HEK293 (cell line): ENCODE results near the gene TEDDM1.

ENCODE experiments used
- YY1 ChIP-seq: fragments of 450-650 bp; formaldehyde crosslinking; IDR thresholded peaks from 2 replicates; pipeline ENCODE4 v1.5.1; 2018; ENCODE audit warnings: missing biosample characterization, missing genetic modification characterization
- ZBTB1 ChIP-seq: fragments of 450-650 bp; formaldehyde crosslinking; IDR thresholded peaks from 2 replicates; pipeline ENCODE4 v1.5.1; 2016; ENCODE audit warnings: missing biosample characterization, missing genetic modification characterization
- ZNF501 ChIP-seq: fragments of 450-650 bp; formaldehyde crosslinking; IDR thresholded peaks from 2 replicates; pipeline ENCODE4 v1.5.1; 2016; ENCODE audit warnings: missing biosample characterization, missing genetic modification characterization
- ZNF785 ChIP-seq: fragments of 450-650 bp; formaldehyde crosslinking; IDR thresholded peaks from 2 replicates; pipeline ENCODE4 v1.5.1; 2016; ENCODE audit warnings: missing biosample characterization, missing genetic modification characterization
- TF ChIP-seq, protein P1 (sequence below): fragments of 450-650 bp; formaldehyde crosslinking; IDR thresholded peaks from 2 replicates; pipeline ENCODE4 v1.5.1; 2016; ENCODE audit warnings: missing biosample characterization, missing genetic modification characterization
- TF ChIP-seq, protein P2 (sequence below): fragments of 450-650 bp; formaldehyde crosslinking; IDR thresholded peaks from 2 replicates; pipeline ENCODE4 v1.5.1; 2016; ENCODE audit warnings: missing biosample characterization, missing genetic modification characterization

DNA sequence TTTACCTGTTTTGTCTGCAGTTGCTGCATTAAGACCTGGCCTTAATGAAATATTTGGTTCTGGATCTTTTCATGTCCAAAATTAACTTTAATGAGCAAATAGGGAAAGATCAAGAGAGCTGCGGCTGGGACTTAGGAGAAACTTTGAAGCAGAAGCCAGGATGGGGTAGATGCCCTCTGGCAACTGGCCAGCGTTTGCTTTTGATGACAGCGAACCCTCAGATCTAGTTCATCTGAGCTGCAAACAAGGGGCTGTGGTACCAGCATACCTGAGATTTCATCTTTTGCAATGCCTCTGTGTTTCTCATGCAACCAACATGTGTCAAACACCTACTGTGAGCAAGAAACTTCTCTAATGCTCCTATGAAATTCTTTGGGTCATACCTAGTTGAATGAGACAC is 13.0 kb upstream of the TEDDM1 start:
- TF ChIP-seq, protein P1, sequence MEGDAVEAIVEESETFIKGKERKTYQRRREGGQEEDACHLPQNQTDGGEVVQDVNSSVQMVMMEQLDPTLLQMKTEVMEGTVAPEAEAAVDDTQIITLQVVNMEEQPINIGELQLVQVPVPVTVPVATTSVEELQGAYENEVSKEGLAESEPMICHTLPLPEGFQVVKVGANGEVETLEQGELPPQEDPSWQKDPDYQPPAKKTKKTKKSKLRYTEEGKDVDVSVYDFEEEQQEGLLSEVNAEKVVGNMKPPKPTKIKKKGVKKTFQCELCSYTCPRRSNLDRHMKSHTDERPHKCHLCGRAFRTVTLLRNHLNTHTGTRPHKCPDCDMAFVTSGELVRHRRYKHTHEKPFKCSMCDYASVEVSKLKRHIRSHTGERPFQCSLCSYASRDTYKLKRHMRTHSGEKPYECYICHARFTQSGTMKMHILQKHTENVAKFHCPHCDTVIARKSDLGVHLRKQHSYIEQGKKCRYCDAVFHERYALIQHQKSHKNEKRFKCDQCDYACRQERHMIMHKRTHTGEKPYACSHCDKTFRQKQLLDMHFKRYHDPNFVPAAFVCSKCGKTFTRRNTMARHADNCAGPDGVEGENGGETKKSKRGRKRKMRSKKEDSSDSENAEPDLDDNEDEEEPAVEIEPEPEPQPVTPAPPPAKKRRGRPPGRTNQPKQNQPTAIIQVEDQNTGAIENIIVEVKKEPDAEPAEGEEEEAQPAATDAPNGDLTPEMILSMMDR (tag by site-specific recombination): no peak
- TF ChIP-seq YY1 (tag by site-specific recombination): no peak
- no peak for TF ChIP-seq ZNF501
- TF ChIP-seq ZNF785 (tag by site-specific recombination): no peak
- no peak for TF ChIP-seq ZBTB1
- TF ChIP-seq, protein P2, sequence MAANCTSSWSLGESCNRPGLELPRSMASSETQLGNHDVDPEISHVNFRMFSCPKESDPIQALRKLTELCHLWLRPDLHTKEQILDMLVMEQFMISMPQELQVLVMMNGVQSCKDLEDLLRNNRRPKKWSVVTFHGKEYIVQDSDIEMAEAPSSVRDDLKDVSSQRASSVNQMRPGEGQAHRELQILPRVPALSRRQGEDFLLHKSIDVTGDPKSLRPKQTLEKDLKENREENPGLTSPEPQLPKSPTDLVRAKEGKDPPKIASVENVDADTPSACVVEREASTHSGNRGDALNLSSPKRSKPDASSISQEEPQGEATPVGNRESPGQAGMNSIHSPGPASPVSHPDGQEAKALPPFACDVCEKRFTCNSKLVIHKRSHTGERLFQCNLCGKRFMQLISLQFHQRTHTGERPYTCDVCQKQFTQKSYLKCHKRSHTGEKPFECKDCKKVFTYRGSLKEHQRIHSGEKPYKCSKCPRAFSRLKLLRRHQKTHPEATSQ (tag by site-specific recombination): no peak
